Measurements from ENCODE around the gene PEAR1.

DNA sequence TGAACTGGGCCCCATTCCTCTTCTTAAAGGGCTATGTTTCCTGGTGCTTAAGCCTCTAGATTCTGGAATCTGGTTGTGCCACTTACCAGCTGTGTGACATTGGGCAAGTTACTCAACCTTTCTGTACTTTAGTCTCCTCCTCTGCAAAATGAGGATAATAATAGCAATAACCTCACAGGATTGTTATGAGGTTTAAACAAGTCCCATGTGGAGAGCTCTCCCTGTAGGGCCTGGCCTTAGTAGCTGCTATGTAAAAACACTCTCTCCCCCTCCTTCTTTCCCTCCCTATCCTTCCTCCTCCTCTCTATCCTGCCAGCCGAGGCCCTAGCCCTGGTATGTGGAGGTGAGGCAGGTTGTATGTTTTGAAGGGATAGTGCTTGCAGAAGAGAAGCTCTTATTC lies 8.2 kb upstream of the PEAR1 start:
- TF ChIP-seq CTCF (IDR thresholded peaks at IDR 0.05) (no peak), POLR2A (IDR thresholded peaks at IDR 0.05; ENCODE audit: low read length) (no peak), MAX (IDR thresholded peaks at IDR 0.05) (no peak), RCOR1 (IDR thresholded peaks at IDR 0.05; ENCODE audit: low read depth, low read length) (no peak), EHMT2 (IDR thresholded peaks at IDR 0.05; ENCODE audit: low read depth) (no peak), JUN (IDR thresholded peaks at IDR 0.05) (no peak), JUNB (IDR thresholded peaks at IDR 0.05) (no peak), NFE2L2 (conservative IDR thresholded peaks at IDR 0.05; ENCODE audit: low read length) (no peak)
- TF ChIP-seq, protein P1, sequence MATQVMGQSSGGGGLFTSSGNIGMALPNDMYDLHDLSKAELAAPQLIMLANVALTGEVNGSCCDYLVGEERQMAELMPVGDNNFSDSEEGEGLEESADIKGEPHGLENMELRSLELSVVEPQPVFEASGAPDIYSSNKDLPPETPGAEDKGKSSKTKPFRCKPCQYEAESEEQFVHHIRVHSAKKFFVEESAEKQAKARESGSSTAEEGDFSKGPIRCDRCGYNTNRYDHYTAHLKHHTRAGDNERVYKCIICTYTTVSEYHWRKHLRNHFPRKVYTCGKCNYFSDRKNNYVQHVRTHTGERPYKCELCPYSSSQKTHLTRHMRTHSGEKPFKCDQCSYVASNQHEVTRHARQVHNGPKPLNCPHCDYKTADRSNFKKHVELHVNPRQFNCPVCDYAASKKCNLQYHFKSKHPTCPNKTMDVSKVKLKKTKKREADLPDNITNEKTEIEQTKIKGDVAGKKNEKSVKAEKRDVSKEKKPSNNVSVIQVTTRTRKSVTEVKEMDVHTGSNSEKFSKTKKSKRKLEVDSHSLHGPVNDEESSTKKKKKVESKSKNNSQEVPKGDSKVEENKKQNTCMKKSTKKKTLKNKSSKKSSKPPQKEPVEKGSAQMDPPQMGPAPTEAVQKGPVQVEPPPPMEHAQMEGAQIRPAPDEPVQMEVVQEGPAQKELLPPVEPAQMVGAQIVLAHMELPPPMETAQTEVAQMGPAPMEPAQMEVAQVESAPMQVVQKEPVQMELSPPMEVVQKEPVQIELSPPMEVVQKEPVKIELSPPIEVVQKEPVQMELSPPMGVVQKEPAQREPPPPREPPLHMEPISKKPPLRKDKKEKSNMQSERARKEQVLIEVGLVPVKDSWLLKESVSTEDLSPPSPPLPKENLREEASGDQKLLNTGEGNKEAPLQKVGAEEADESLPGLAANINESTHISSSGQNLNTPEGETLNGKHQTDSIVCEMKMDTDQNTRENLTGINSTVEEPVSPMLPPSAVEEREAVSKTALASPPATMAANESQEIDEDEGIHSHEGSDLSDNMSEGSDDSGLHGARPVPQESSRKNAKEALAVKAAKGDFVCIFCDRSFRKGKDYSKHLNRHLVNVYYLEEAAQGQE (IDR thresholded peaks at IDR 0.05) = no peak

Data from A549 (cell line).